DMS53 (cell line): ENCODE results near the gene TMF1.

Experiments used
- DNase-seq: peaks from one replicate; lab custom pipeline; 2025; lab: John Stamatoyannopoulos, UW

TMF1 gene

DNA sequence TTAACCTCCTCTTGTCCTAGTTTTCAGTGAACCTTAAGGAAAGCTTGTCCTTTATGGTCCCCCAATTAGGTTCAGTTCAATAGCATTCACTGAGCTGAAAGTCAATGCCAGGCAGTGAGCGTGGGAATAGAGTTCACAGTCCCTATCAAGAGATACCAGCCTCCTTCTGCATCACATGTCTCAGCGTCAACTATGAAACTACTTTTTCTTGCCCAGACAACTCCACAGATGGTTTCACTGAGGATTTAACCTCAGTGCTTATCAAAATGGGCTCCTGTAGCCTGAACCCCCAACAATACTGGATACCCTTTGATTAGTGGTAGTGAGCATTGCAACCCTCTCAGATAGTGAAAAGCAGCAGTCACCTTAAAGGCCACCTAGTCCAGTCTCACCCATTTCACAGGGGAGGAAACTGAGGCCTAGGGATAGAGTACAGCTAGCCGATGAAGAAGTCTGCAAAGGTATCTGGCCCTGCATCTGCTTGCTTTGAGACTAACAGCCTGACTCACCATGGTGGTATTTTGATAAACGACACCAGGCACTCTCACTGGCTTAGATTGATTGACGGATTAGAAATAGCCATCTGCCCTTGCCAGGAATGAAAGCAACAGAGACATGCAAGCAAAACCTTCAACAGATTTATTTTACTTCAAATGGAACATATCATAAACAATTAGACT lies 29.6 kb upstream of the TMF1 start:
- peak; percentile 30 for DNase-seq

- peak; percentile 84 for DNase-seq
Measured at GRCh38 chr3:69080233-69080920, 28.2 kb upstream of the TMF1 start, which contains the start of gene UBA3. Gene UBA3 (minus strand): TSS chr3:69080365. CDS start chr3:69080353, 12 bp downstream.

DNA sequence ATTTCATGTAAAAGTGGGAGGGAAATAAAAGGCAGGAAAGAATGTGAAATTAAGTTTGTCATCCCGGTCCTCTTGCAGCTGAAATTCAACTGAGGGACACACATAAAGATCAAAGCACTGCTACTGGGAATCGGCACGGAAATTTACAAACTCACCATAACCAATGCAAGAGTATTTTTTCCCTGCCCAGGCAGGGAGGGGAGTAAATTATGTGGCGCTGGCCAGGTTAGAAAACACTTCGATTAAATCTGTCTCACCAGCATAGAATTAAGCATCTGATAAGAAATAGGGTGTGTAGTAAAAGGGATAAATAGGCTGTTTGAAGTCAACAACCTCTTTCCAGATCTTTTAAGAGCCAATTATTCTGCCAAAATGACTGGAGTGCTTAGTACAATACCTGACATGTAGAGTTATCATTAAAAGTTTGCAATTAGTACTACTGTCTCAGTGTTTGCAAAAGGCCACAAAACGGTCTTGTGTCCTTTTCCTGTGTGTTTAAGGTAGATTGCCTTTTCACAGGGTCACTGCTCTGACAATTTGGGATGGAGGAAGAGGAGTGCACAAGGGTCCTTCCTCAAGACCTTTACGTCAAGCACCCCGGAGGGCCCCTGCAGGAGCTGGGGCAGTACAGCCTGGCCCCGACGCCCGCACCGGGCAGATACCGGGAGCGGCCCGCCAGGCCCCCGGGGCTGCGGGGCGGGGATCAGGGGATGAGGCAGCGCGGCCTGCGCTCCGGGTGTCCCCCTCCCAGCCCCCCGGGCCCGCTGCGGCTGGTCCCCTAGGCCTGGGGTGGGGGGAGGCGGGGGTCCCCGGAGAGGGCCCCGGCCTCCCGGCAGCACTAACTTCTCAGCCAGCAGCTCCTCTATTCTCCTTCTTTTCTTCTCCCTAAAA lies 27.4 kb upstream of the TMF1 start:
- peak; percentile 16 for DNase-seq

DNA sequence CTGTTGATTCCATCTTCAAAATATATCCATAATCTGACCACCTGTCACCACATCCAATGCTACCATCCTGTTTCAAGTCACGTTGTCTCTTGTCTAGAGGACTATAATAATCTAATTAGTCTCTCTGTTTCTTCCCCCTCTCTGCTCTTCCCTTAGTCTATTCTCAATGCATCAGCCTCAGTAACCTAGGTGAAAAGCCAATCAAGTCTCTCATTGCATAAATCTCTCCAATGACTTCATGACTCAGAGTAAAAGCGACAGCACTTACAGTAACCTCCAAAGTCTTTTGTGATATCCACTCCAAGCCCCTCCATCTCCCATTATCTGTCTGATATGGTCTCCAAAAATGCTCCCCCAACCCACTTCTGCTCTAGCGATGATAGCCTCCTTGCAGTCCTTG lies 20.8 kb upstream of the TMF1 start:
- no peak for DNase-seq

DNA sequence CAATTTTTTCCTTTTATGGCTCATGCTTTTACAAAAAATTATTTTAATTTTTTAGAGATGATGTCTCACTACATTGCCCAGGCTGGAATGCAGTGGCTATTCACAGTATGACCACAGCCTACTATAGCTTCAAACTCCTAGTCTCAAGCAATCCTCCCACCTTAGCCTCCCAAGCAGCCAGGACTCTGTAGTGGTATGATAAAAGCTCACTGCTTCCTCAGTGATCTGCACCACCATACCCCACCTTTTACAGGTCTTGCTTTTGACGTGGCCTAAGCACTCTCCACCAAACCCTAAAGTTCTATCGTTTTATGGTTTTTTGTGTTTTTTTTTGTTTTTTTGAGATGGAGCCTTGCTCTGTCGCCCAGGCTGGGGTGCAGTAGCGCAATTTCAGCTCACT lies 14.0 kb upstream of the TMF1 start:
- DNase-seq: no peak

GRCh38 chr3:69065318-69065964 lies 13.3 kb upstream of the TMF1 start:
- DNase-seq: no peak

GRCh38 chr3:69063636-69064035 lies 11.5 kb upstream of the TMF1 start:
- DNase-seq: no peak

DNA sequence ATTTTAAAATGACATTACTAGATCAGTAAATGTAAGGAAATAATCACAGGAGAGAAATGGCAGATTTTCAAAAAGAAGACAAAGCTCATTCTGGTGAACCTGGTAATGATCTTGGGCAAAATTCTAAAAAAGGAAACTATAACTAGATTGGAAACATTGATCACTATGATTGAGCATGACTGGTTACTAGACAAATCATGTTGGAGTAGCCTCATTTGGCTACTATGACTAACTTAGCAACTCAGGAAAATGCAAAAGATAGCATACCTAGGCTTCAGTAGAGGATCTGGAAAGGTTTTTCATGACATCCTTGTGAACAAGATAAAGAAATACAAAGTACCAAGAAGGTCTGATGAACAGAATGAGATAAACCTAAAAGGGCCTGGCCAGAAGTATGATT lies 7.6 kb upstream of the TMF1 start:
- no peak for DNase-seq

DNA sequence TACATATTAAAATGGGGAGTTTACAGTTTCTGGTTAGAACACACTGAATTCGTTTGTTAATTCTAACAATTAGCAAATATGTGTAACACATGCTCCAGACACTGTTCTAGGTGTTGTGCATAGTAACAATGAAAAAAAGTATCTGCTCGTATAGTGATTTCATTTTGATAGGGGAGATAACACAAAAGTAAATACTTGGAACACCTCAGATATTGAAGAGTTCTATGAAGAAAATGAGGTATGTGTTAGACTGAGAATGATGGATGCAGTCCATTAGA lies 6.8 kb upstream of the TMF1 start:
- no peak for DNase-seq

DNA sequence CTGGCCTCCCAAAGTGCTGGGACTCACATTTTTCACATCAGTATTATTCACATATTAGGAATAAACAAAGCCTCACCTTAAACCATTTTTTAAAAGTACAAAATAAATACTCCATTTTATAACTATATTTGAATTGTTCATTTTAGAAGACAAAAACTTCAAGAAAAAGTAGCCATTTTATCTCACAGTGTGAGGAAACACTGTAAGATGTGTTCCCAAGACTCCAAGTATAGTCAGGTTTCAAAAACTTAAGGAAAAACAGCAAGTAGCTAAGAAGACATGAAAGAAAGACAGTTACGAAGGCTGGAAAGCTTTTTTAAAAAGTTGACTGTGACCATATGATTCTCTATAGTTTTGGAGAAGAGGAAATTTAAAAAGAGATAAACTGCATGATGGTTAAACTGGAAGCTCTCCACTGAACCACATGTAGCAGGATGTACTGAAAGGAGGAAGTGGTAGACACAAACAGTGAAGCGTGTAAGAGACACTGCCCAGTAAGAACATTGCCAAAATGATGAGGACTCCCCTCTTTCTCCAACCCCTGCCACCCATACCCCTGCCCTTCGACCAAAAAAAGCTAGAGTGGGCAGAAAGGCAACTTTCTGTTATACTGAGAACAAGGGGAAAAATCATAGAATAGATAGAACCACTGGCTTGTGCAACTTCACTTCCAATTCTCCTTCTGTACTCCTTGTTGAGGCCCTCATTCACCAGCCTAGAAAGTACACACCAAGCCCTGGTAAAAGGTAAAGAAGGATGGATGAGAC lies 6.2 kb upstream of the TMF1 start:
- no peak for DNase-seq

GRCh38 chr3:69052472-69052898 lies 352 bp upstream of the TMF1 start:
- DNase-seq: no peak

GRCh38 chr3:69048990-69049389 lies 3.1 kb downstream of the TMF1 start:
- no peak for DNase-seq

- no peak for DNase-seq
Measured at GRCh38 chr3:69044608-69045007, 7.5 kb downstream of the TMF1 start.

GRCh38 chr3:69033470-69033869 lies 18.7 kb downstream of the TMF1 start:
- DNase-seq: no peak

DNA sequence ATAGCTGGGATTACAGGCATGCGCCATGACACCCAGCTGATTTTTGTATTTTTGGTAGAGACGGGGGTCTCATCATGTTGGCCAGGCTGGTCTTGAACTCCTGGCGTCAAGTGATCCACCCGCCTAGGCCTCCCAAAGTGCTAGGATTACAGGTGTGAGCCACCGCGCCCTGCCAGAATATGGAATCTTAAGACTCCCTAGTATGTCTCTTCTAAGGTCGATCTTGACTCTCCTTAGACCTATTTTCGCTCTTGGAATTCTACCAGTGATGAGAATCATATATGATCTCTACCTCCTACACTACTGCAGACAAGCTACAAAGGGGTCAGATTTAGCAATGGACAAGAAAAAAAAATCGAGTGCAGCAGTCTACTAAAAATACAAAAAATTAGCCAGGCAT lies 19.4 kb downstream of the TMF1 start:
- no peak for DNase-seq

DNA sequence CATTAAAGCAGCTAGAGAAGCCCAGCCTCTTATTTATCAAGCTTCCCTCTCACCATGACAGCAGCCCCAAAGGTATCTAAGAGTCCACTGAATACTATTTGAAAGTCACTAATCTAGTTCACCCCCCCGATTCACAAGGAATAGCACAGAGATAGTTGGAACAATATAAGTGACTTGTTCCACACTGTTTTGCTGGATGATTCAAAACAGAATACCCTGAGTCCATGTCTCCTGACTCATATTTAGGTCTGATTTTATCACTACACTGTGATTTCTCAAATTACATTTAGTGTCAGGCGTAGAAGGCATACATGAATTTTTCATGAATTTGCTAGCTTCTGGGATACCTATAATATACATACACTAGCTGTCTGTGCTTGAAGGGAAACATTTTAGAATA lies 20.0 kb downstream of the TMF1 start:
- DNase-seq: no peak

DNA sequence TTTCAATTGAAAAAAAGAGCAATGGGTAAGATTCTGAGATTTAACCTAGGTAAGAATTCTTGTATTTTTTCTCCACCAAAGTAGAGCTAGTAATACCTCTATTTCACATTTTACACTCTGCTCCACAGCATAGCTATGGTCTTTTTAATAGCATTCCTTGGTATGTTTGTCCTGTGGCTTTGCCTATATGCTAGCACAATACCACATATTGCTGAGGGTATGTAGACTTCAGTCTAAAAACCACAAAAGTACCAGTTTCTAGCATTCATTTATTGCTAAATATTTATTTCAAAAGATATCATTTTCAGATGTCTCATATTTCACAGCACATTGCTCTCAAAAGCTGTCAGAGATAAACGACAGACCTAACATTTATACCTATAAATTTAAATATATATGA lies 20.5 kb downstream of the TMF1 start:
- DNase-seq: no peak

DNA sequence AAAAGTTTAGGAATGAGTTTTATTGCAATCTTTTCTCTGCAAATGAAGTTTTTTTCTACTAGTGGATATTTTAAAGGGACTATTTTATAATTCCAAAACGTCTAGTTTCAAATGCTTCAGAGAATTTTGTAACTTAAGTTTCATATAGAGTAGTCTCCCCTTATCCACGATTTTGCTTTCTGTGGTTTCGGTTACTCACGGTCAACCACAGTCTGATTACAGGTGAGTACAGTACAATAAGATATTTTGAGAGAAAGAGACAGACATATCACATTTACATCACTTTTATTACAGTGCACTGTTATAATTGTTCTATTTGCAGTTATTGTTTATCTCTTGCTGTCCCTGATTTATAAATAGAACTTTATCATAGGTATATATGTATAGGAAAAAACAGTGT lies 31.3 kb downstream of the TMF1 start:
- DNase-seq: no peak

- DNase-seq: no peak
Measured at GRCh38 chr3:69020424-69020823, 31.7 kb downstream of the TMF1 start.

- no peak for DNase-seq
Measured at GRCh38 chr3:69016901-69017300, 35.2 kb downstream of the TMF1 start.

- DNase-seq: no peak
Measured at GRCh38 chr3:69016102-69016501, 36.0 kb downstream of the TMF1 start.
